ENCODE results near the gene VPS37C.

DNA sequence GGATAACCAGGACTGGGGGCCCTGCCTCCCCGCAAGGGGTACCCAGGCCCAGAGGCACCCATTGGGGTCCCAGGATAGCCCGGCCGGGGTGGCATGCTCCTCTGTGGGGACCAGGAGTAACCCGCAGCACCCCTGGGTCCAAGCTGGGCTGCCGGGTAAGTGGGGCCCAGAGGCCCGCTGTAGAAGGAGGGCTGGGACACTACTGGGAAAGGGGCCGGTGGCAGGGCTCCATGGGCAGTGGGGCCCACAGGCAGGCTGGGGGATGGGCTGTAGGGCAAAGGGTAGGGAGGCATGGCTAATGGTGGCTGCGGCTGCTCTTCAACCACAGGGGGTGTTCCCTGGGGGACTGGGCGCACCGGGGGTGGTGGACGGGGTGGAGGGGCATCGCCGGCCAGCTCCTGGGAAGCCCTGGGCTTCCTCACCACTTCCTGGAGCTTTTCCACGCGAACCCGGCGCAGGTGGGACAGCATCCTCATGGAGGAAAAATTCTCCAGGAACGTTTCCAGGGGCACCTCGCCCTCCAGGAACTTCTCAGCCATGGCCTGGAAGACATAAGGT lies 29.1 kb downstream of the VPS37C start:
- TF ChIP-seq CTCF (conservative IDR thresholded peaks at IDR 0.05): no peak
- no peak for TF ChIP-seq ZFX (IDR thresholded peaks at IDR 0.05)
